NAMALWA (cell line): ENCODE data around the gene TMEM132A.
"Not testable (repeated sequence)": the region's sequence is repeated elsewhere in the genome, so short reads cannot be mapped to it uniquely, and the experiment has no call there.

Experiments
- DNase-seq: peaks from one replicate; pipeline ENCODE4 v3.0.0-alpha.2; 2015; ENCODE audit warnings: low spot score

The TMEM132A gene

GRCh38 chr11:60905047-60905446 is 19.2 kb upstream of the TMEM132A start:
- DNase-seq: no peak

GRCh38 chr11:60905551-60906113 is 18.6 kb upstream of the TMEM132A start:
- no peak for DNase-seq

GRCh38 chr11:60906132-60906972 is 17.9 kb upstream of the TMEM132A start, which contains the start of gene PRPF19:
TSS of gene PRPF19 (minus strand) at chr11:60906585. CDS start at chr11:60906382, 203 bp downstream.
- peak; percentile 99 for DNase-seq

GRCh38 chr11:60908803-60909202 is 15.5 kb upstream of the TMEM132A start:
- no peak for DNase-seq

- DNase-seq: not testable (repeated sequence)
These were observed 14.5 kb upstream of the TMEM132A start for GRCh38 chr11:60909680-60910280.

GRCh38 chr11:60910281-60910687 is 14.0 kb upstream of the TMEM132A start:
- DNase-seq: peak; percentile 61

- DNase-seq: no peak
These were observed 13.4 kb upstream of the TMEM132A start for GRCh38 chr11:60910711-60911380.

- no peak for DNase-seq
These were observed 11.9 kb upstream of the TMEM132A start for GRCh38 chr11:60912223-60912850.

- no peak for DNase-seq
These were observed 11.3 kb upstream of the TMEM132A start for GRCh38 chr11:60912851-60913528.

GRCh38 chr11:60913793-60914632 is 10.2 kb upstream of the TMEM132A start, which contains the start of gene TMEM109:
TSS of gene TMEM109 (plus strand) at chr11:60914158. CDS start at chr11:60919694, 5,536 bp downstream.
- peak; percentile 97 for DNase-seq

GRCh38 chr11:60914633-60915247 is 9.5 kb upstream of the TMEM132A start:
- DNase-seq: peak; percentile 71

GRCh38 chr11:60915248-60915914 is 8.9 kb upstream of the TMEM132A start:
- peak; percentile 79 for DNase-seq

- DNase-seq: no peak
These were observed 7.5 kb upstream of the TMEM132A start for GRCh38 chr11:60916669-60917206.

- DNase-seq: no peak
These were observed 7.0 kb upstream of the TMEM132A start for GRCh38 chr11:60917267-60917666.

GRCh38 chr11:60918251-60918938 is 5.9 kb upstream of the TMEM132A start:
- no peak for DNase-seq

- DNase-seq: peak; percentile 25
These were observed 5.4 kb upstream of the TMEM132A start for GRCh38 chr11:60918939-60919265.

GRCh38 chr11:60919320-60919719 is 4.9 kb upstream of the TMEM132A start:
- DNase-seq: no peak

- no peak for DNase-seq
These were observed 4.3 kb upstream of the TMEM132A start for GRCh38 chr11:60919956-60920355.

- no peak for DNase-seq
These were observed 3.0 kb upstream of the TMEM132A start for GRCh38 chr11:60921259-60921658.
